ENCODE data around the gene SH3PXD2A.
"Not testable (repeated sequence)": the region's sequence is repeated elsewhere in the genome, so short reads cannot be mapped to it uniquely, and the experiment has no call there.

The SH3PXD2A gene

GRCh38 chr10:103614306-103615158 is 240.8 kb downstream of the SH3PXD2A start:
- DNase-seq, result no peak

GRCh38 chr10:103613616-103614015 is 241.8 kb downstream of the SH3PXD2A start:
- DNase-seq, result no peak

GRCh38 chr10:103612462-103613365 is 242.7 kb downstream of the SH3PXD2A start:
- DNase-seq, result no peak

GRCh38 chr10:103610921-103611511 is 244.4 kb downstream of the SH3PXD2A start:
- DNase-seq, result no peak

- no peak for DNase-seq
Observed at GRCh38 chr10:103610083-103610472, 245.3 kb downstream of the SH3PXD2A start.

- no peak for DNase-seq
Observed at GRCh38 chr10:103609231-103610082, 245.9 kb downstream of the SH3PXD2A start.

- not testable (repeated sequence) for DNase-seq
Observed at GRCh38 chr10:103608056-103608455, 247.3 kb downstream of the SH3PXD2A start.

GRCh38 chr10:103607051-103607450 is 248.3 kb downstream of the SH3PXD2A start:
- DNase-seq, result not testable (repeated sequence)

- not testable (repeated sequence) for DNase-seq
Observed at GRCh38 chr10:103606097-103606438, 249.3 kb downstream of the SH3PXD2A start.

GRCh38 chr10:103605359-103606096 is 249.8 kb downstream of the SH3PXD2A start:
- DNase-seq, result no peak

GRCh38 chr10:103603382-103603781 is 252.0 kb downstream of the SH3PXD2A start:
- no peak for DNase-seq

GRCh38 chr10:103602852-103603155 is 252.6 kb downstream of the SH3PXD2A start:
- no peak for DNase-seq

GRCh38 chr10:103602028-103602851 is 253.1 kb downstream of the SH3PXD2A start:
- DNase-seq, result no peak

- DNase-seq, result no peak
Observed at GRCh38 chr10:103600956-103601569, 254.3 kb downstream of the SH3PXD2A start.

- DNase-seq, result no peak
Observed at GRCh38 chr10:103600325-103600724, 255.1 kb downstream of the SH3PXD2A start.

- no peak for DNase-seq
Observed at GRCh38 chr10:103599907-103600306, 255.5 kb downstream of the SH3PXD2A start.

GRCh38 chr10:103599211-103599610 is 256.2 kb downstream of the SH3PXD2A start:
- DNase-seq, result no peak

- no peak for DNase-seq
Observed at GRCh38 chr10:103598654-103599115, 256.7 kb downstream of the SH3PXD2A start.

GRCh38 chr10:103597003-103597402 is 258.4 kb downstream of the SH3PXD2A start:
- no peak for DNase-seq

Measured in GDM1 (cell line).